Myometrial cell (primary cell): ENCODE measurements around the gene PDE4DIP. TPM values are rescaled to one million over a fixed set of nuclear protein-coding genes. Genes with fewer than 3 reads are reported as not detected.

Experiments used
- total RNA-seq: library from RNA; depleted of rRNA; stranded (reverse); fragments of >200 nt; gene quantifications from 2 replicates; pipeline ENCODE4 v1.2.3, GENCODE V29; 2015

The PDE4DIP gene
- 80.4 and 86.5 TPM in 2 replicates for total RNA-seq

GRCh38 chr1:148844220-148844619 lies at the start of gene PDE4DIP:
Gene PDE4DIP, plus strand, starts transcription at chr1:148844428. Its CDS starts 347 bp downstream, at chr1:148844775.

Other genes starting within 250 kb of the PDE4DIP start
- gene NBPF14, start 248.4 kb upstream of the PDE4DIP start, total RNA-seq, result 23.9 and 31.2 TPM in 2 replicates
- gene NUDT4B, start 95.7 kb upstream of the PDE4DIP start, total RNA-seq, result 11.2 and 20.7 TPM in 2 replicates